ENCODE results near the gene RALGDS.
"Not testable (repeated sequence)": the region's sequence is repeated elsewhere in the genome, so short reads cannot be mapped to it uniquely, and the experiment has no call there.

GRCh38 chr9:133070985-133071384, 50.1 kb downstream of the RALGDS start:
- TF ChIP-seq CTCF (conservative IDR thresholded peaks at IDR 0.05; ENCODE audit: low read length); EZH2phosphoT487 (IDR thresholded peaks at IDR 0.05; ENCODE audit: borderline replicate concordance, low read depth, low read length): not testable (repeated sequence)

Data from OCI-LY7 (cell line).